ENCODE data around the gene UCP2. TPM values are rescaled to one million over a fixed set of nuclear protein-coding genes. Genes with fewer than 3 reads are reported as not detected.

UCP2 gene
- total and polyA plus RNA-seq, 10 of the 15 experiments (the other 5 are each of a cell fraction or from before 2014, with no cell fraction given) = 32.9 to 248 (median 154) TPM

- Histone ChIP-seq H3K27me3 (replicated peaks in 1 of 2; ENCODE audit: control insufficient read depth in 2 of 2, insufficient read depth in 2 of 2, low read length in 1 of 2) (no peaks in the 10 kb centered on the region), H2AFZ (ENCODE audit: control insufficient read depth, low read depth, low read length) (peak overlapping the region; percentile 52), H4K20me1 (ENCODE audit: control insufficient read depth, insufficient read depth) (no peaks in the 10 kb centered on the region), H3K27ac (ENCODE audit: control insufficient read depth, insufficient read depth) (peak overlapping the region; percentile 57), H3K4me1 (ENCODE audit: control insufficient read depth, insufficient read depth, low read length) (peaks cover 68% of the 10 kb centered on the region), H3K4me3 (no peak overlapping the region), H3K9me3 (replicated peaks; ENCODE audit: control insufficient read depth, insufficient read depth, low read length) (no peaks in the 10 kb centered on the region), H3K36me3 (ENCODE audit: control insufficient read depth in 2 of 2, insufficient read depth in 2 of 2, low read length in 1 of 2) (no peaks in the 10 kb centered on the region), H3K9ac (ENCODE audit: control insufficient read depth, insufficient read depth, low read length) (no peak overlapping the region; the same call in 1 of the 2 replicates), H3K4me2 (ENCODE audit: control insufficient read depth, insufficient read depth) (peak overlapping the region; percentile 68), H3K79me2 (ENCODE audit: control insufficient read depth, insufficient read depth, low read length) (no peaks in the 10 kb centered on the region)
- ChIA-PET POLR2A (interaction anchor here (0.6 to 3.6 kb wide), 7 partner anchors 11 to 176 kb away, joined by 3 to 25 read pairs (median 5); partner anchors contain the start of genes C2CD3, COA4, PAAF1 and PPME1), CTCF (interaction anchor here (1.1 to 2.1 kb wide), 4 partner anchors 10 to 32 kb away, joined by 4 to 11 read pairs (median 8); no protein-coding TSS in a partner anchor), RAD21 (ENCODE audit: unreplicated experiment) (interaction anchor here (0.9 to 2.6 kb wide), 6 partner anchors 9 to 32 kb away, joined by 3 to 30 read pairs (median 6); partner anchors contain the start of gene UCP2), SMC1A (ENCODE audit: uncharacterized antibody, unreplicated experiment) (interaction anchor here (1.1 to 2.7 kb wide), 10 partner anchors 8 to 32 kb away, joined by 4 to 24 read pairs (median 6); partner anchors contain the start of gene UCP2)
- no TSS peak for BruUV-seq (replicated peaks)
- in situ Hi-C loops (cut with MboI) = no loop called here
- peak; percentile 73 for ATAC-seq
- intact Hi-C loops (cut with micrococcal nuclease; ENCODE audit: unreplicated experiment) = loop anchor here (10.0 kb wide), 1 partner anchor 1820 kb away; the partner anchor contains the start of gene UVRAG
- DNase-seq (ENCODE audit: low read depth, low spot score) = no peak
- WGBS (ENCODE audit: insufficient coverage, insufficient replicate concordance, low lambda C conversion rate, missing lambda C conversion rate) = 0% methylated on average over 2 of the region's 2 CpGs
- no peak for FAIRE-seq
- no peak for TF ChIP-seq ZNF207 (IDR thresholded peaks at IDR 0.05; ENCODE audit: borderline replicate concordance)
- no peak for TF ChIP-seq BCL11A (IDR thresholded peaks at IDR 0.05; ENCODE audit: low read depth, low read length)
- TF ChIP-seq HCFC1 (IDR thresholded peaks at IDR 0.05; ENCODE audit: low read length) = no peak
- TF ChIP-seq IRF5 (IDR thresholded peaks at IDR 0.05; ENCODE audit: borderline replicate concordance) = no peak
- TF ChIP-seq TCF7 (IDR thresholded peaks at IDR 0.05; ENCODE audit: borderline replicate concordance) = no peak
- no peak for TF ChIP-seq SIN3A (IDR thresholded peaks at IDR 0.05; ENCODE audit: low read depth, low read length)
- TF ChIP-seq FOXK2 (IDR thresholded peaks at IDR 0.05) = no peak
- TF ChIP-seq ELK1 (IDR thresholded peaks at IDR 0.05; ENCODE audit: low read depth, low read length) = no peak
- no peak for TF ChIP-seq NR2F1 (conservative IDR thresholded peaks at IDR 0.05)
- no peak for TF ChIP-seq CBX3 (IDR thresholded peaks at IDR 0.05; ENCODE audit: borderline replicate concordance, low read depth)
- TF ChIP-seq ZZZ3 (IDR thresholded peaks at IDR 0.05; ENCODE audit: control insufficient read depth, insufficient read length, low read depth) = no peak
- TF ChIP-seq BCLAF1 (IDR thresholded peaks at IDR 0.05) = no peak
- TF ChIP-seq SMAD5 (IDR thresholded peaks at IDR 0.05; ENCODE audit: low read depth) = no peak
- TF ChIP-seq MEF2B (IDR thresholded peaks at IDR 0.05; ENCODE audit: partially characterized antibody, poor library complexity, severe bottlenecking) = no peak
- TF ChIP-seq EED (IDR thresholded peaks at IDR 0.05; ENCODE audit: low read depth) = 0 out of 2 replicates have a peak, but pooled peaks have one; percentile 11
- TF ChIP-seq ZNF687 (IDR thresholded peaks at IDR 0.05) = no peak
These were observed 12.6 kb upstream of the UCP2 start for GRCh38 chr11:73995247-73995646.

All from GM12878 (cell line).